HG03469 (cell line): ENCODE data around the gene IQCE.
"Not testable (repeated sequence)": the region's sequence is repeated elsewhere in the genome, so short reads cannot be mapped to it uniquely, and the experiment has no call there.

Source experiments
- ATAC-seq: cut with Tn5 transposase; IDR thresholded peaks from one replicate; pipeline ENCODE4 v1.9.1; 2021; ENCODE audit warnings: mild to moderate bottlenecking, moderate library complexity, moderate number of reproducible peaks; ENCODE audit not compliant: unreplicated experiment

Gene IQCE

DNA sequence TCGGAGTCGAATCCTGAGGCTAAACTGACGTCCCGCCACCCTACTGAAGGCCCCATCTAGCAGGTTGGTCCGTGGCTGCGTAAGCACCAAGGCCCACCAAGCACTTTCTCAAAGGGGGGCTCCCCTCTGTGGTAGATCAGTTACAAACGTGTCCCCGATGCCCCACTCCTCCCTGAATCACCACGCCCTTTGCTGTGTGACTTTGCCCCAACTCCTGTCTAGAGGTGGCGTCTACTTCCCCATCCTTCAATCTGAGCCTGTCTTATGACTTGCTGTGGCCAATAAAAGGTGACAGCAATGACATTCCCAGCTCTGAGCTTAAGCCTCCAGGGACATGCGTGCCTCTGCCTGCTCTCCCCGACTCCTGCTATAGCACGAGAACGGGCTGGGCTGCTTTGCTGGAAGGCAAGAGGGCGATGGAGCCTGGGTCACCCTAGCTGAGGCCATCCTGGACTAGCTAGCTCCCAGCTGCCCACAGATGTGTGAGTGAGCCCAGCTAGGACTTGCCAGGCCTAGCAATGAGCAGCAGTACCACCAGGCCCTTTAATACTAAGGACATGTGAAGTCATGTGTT, 26.5 kb upstream of the IQCE start:
- not testable (repeated sequence) for ATAC-seq

DNA sequence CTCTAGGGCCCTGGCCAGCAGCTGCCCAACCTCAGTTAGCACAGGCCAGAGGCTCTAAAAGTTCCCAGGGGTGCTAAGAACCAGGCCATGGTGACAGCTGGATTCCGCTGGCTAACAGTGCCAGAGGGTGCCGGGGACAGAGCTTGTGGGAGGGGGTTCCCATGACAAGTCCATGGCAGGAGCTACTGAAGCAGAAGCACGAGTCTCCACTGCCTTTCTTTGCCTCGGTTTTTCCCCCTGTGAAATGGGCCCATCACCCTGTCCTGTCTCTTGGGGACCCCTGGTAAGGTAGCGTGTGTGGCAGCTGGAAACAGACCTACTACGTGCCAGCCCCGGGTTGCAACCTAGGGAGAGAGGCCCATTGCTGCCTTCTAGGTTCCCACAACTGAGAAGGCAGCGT, 26.0 kb upstream of the IQCE start:
- not testable (repeated sequence) for ATAC-seq

DNA sequence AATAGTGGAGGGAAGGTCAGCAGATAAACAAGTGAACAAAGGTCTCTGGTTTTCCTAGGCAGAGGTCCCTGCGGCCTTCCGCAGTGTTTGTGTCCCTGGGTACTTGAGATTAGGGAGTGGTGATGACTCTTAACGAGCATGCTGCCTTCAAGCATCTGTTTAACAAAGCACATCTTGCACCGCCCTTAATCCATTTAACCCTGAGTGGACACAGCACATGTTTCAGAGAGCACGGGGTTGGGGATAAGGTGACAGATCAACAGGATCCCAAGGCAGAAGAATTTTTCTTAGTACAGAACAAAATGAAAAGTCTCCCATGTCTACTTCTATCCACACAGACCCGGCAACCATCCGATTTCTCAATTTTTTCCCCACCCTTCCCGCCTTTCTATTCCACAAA, 25.2 kb upstream of the IQCE start:
- not testable (repeated sequence) for ATAC-seq

DNA sequence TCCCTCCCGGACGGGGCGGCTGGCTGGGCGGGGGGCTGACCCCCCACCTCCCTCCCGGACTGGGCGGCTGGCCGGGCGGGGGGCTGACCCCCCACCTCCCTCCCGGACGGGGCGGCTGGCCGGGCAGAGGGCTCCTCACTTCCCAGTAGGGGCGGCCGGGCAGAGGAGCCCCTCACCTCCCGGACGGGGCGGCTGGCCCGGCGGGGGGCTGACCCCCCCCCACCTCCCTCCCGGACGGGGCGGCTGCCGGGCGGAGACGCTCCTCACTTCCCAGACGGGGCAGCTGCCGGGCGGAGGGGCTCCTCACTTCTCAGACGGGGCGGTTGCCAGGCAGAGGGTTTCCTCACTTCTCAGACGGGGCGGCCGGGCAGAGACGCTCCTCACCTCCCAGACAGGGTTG, 24.6 kb upstream of the IQCE start:
- ATAC-seq = not testable (repeated sequence)

DNA sequence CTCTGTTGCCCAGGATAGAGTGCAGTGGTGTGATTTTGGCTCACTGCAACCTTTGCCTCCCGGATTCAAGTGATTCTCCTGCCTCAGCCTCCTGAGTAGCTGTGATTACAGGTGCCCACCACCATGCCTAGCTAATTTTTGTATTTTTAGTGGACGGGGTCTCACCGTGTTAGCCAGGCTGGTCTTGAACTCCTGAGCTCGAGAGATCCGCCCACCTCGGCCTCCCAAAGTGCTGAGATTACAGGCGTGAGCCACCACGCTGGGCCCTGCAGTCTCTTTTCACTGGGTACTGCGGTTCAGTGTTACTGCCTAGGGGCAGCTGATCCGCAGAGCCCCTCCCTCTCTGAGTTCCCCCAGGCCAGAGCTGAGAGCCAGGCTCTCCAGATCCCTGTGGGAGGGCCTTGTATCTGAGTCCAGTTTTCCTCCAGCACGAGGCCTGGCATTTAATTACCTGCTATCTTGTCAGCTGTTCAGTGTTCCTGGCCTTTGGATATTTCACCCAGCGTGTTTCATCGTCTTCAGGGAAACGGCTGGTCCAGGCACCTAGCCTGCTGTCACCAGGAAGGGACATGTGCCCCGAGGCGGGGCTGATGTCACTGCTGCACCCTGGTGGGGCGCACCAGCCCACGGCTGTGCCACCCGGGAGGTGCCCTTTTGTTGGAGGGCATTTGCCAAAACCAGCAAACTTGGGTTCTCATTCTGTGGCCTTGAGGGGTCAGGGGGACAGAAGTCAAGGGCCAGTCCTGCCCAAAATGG, 22.7 kb upstream of the IQCE start:
- ATAC-seq = not testable (repeated sequence)

DNA sequence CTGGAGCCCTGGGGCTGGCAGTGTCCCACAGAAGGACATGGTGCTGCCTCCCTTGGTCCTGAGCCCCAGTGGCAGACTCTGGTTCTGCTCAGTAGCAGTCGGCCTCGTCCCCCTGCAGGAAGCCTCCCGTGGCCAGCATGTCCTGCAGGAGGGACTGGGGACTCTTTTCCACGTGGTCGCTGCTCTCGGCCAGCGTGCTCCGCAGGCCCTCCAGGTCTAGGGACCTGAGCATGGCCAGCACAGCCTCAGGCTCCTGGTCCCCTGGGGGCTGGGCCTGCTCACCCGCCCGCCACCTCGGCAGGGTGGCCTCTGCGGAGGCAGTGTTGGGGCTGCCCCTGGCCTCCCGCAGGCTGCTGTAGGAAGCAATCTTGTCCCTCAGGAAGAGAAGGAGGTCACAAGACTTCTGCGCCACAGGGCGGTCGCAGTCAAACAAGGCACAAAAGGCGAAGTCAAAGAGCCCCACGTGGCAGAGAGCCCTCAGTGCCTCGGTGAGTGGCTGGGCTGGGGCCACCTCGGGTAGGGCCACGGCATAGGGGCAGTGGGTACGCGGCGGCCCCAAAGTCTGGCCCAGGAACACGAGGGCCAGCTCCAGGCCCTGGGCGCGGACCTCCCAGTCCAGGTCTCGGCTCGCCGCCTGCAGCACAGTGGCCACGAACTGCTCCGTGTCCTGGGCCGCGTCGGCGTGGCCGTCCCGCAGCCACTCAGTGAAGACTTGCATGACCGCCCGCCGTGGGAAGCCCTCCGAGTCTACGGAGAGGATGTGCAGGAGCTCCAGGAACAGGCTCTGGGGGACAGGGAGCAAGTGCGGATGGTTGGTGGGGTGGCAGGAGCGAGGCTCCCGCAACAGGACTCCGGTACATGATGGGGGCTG, 20.6 kb upstream of the IQCE start:
- no peak for ATAC-seq

- ATAC-seq = no peak
Measured at GRCh38 chr7:2539031-2539911, 19.5 kb upstream of the IQCE start.

DNA sequence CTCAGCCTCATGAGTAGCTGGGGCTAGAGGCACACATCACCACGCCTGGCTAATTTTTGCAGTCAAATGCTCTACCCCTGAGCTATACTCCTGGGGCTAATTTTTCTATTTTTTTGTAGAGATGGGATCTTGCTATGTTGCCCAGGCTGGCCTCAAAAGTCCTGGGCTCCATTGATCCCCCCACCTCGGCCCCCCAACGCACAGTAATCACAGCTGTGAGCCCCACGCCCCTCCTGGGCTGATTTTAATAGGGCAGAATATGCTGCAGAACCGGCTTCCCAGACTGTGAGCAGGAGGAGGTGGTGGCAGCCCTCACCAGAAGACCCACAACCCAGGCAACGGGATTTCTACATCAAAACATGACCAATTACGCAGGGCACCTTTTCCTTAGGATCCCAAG, 18.6 kb upstream of the IQCE start:
- ATAC-seq = no peak

GRCh38 chr7:2540641-2541051, 18.1 kb upstream of the IQCE start:
- ATAC-seq = no peak

- no peak for ATAC-seq
Measured at GRCh38 chr7:2541291-2542010, 17.3 kb upstream of the IQCE start.

GRCh38 chr7:2542011-2542915, 16.5 kb upstream of the IQCE start:
- no peak for ATAC-seq

GRCh38 chr7:2542916-2543871, 15.6 kb upstream of the IQCE start:
- ATAC-seq = no peak

GRCh38 chr7:2544541-2545188, 14.1 kb upstream of the IQCE start:
- ATAC-seq = no peak

GRCh38 chr7:2545746-2546425, 12.9 kb upstream of the IQCE start:
- ATAC-seq = no peak

DNA sequence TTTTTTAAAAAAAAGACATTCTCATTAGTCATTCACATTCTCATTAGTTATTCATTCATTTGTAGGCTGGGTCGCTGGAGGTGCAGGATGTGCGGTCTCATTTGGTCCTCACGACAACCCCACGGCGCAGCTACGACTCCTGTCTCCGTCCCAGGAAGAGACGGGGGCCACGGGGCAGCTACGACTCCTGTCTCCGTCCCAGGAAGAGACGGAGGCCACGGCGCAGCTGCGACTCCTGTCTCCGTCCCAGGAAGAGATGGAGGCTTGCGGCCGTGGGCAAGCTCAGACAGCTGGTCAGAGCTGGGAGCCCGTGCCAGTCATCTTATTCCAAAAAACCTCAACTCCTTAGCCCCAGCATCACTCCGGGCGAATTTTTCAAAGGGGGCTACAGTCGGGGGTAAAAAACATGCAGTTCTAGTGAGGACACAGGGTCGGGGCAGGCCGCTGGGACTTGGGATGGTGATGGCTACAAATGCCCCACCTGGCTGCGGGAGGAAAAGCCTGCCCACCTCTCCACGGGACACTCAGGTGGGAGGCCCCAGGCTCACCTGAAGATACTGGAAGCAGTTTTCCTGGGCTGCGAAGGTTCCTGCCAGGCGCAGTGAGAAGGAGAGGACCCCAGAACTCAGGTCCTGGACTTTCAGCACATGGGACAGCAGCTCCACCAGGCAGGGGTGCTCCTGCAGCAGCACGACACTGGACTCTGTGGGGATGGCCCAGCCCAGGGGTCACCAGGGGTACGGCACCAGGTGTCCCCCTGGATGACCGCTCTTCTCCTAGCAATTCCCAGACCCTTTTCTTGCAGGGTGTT, 11.8 kb upstream of the IQCE start:
- no peak for ATAC-seq

DNA sequence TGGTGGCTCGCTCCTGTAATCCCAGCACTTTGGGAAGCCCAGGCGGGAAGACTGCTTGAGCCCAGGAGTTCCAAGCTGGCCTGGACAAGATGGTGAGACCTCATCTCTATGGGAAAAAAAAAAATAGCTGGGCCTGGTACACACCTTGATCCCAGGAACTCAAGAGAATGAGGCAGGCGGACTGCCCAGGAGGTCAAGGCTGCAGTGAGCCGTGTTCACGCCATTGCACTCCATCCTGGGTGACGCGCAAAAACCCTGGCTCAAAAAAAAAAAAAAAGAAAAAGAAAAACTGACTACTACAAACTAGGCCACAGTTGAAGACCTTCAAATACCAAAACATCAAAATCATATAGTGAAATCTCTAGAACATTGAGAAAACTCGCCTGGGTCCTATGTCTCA, 7.4 kb upstream of the IQCE start:
- ATAC-seq = no peak
